ENCODE measurements around the gene OR5T1.

The OR5T1 gene

DNA sequence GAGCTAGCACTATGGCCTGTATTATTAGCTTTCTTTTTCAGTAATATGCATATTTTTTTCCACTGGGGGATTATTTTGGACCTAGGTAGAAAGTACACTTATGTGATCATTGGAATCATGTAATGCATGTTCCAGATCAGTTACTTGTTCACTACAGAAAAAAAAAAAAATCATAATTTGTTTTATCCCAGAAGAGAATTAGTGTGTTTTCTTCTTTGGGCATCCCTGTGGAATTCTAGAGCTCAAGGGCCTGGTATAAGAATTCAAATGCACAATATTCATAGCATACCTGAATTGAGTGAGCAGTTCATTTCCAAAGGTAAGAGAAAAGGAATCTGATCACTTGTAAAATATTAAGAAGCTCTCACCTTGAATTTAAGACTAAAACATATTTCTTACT, at the start of gene OR5T1:
Gene OR5T1 (plus strand): TSS at position 301 of the 400 bp plus-strand sequence. CDS start 1,485 bp downstream, outside the sequence.
- DNase-seq (ENCODE audit: low read depth in 2 of 2) = no peak

DNA sequence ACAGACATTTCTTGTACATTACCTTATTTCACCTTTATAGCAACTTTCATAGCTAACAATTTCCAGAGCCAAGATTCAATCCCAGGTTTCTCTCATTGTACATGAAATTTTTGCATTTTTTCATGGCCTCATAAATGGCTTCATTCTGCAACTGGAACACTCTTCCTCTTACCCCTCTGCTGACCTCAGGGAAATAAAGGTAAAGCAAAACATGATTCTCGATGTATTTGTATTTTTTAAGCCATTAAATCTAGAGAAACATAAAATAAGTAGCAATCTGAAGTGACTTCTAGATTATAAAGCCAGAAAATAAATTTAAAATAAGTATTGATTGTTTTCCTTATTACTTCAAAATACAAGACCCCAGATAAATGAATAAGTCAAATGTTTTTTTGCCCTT, 39.8 kb upstream of the OR5T1 start, which contains the start of gene OR5T2:
Gene OR5T2 (minus strand): TSS at position 101 of the 400 bp plus-strand sequence. CDS start 1,193 bp downstream, outside the sequence.
- no peak for DNase-seq (ENCODE audit: low read depth in 2 of 2)

DNA sequence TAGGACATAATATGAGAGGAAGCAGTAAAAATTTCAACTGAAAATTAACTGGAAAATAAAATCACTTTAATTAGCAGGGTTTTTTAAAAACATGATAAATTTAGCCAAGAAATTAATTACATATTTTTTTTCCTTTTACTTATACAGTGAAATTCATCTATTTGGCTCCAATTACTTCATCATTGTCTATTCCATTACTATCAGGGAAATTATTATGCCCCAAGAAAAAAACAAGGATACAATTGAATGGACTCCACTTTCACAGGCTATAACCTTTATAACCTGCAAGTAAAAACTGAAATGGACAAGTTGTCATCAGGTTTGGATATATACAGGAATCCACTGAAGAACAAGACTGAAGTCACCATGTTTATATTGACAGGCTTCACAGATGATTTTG, 22.0 kb upstream of the OR5T1 start, which contains the start of gene OR5T3:
Gene OR5T3 (plus strand): TSS at position 301 of the 400 bp plus-strand sequence. CDS start 0 bp downstream, at position 301.
- no peak for DNase-seq (ENCODE audit: low read depth in 2 of 2)

DNA sequence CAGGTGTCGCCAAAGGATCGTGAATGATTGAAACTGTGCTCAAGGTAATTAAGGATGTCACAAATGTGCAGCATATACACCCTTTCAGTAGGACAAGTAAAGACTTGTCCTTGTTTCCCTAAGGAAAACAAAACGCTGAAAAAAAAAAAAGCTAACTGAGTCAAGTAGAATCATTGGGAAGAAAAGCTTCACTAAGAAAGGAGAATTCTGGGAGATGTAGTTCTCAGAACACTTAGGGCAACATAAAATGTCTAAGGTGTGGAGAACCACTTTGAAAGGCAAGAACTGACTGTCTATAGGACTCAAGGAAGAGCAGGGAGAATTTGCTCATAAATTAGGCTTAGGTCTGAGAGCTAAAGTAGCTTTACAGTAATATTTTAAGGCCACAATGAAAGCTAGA, 2.9 kb upstream of the OR5T1 start:
- DNase-seq (ENCODE audit: low read depth in 2 of 2) = no peak

DNA sequence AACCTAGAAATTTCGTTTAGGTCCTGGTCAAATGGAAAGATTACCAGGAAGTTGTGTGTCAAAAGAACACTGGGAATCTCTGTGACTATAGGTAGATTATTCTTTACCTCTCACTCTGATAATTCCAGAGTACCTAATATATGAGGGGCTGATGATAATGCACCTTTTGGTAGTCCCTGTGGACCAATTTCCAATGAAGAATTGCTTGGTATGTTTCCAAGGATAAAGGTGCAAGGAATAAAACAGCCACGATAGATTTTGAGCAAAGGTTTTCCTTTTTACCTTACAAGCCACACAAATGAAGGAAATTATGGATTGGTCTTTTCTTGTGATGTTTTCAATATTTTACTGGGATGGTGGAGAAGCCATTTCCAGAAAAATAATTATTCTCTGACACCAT, 18.2 kb downstream of the OR5T1 start, which contains the start of gene OR8H1:
Gene OR8H1 (minus strand): TSS at position 101 of the 400 bp plus-strand sequence. CDS start 1,192 bp downstream, outside the sequence.
- DNase-seq (ENCODE audit: low read depth in 2 of 2) = no peak

DNA sequence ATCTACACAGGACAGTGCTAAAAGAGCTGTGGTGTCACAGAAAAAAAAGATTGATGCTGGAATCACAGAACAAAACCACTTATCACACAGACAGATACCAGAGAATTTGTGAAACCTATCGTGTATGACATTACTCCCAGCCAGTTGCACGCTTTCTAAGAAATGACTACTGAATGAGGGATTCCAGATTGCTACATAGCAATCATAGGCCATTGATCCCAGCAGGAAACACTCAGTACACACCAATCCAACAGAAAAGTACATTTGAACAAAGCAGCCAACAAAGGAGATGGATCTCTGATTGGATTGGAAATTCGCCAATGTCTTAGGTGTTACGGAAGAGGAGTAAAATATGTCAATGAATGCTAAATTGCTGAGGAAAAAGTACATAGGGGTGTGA, 22.9 kb downstream of the OR5T1 start:
- no peak for DNase-seq (ENCODE audit: low read depth in 2 of 2)

DNA sequence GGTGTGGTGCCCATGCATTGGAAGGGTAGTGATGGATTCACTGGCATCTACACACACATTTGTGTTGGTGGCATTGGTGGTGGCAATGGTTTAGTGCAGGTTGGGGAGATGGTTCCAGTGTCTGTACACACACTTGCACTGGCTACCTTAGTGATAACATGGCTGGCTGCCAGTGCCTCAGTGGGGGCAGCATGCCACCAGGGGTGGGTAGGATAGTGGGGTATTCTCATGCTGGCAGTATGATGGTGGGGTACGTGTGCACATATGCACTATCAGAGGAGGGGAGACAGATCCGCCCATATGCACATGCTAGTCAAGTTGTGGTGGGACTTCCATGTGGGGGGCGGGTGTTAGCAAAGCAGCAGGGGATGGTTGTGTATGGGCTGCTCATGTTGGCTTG, 33.9 kb downstream of the OR5T1 start:
- DNase-seq (ENCODE audit: low read depth in 2 of 2) = no peak

DNA sequence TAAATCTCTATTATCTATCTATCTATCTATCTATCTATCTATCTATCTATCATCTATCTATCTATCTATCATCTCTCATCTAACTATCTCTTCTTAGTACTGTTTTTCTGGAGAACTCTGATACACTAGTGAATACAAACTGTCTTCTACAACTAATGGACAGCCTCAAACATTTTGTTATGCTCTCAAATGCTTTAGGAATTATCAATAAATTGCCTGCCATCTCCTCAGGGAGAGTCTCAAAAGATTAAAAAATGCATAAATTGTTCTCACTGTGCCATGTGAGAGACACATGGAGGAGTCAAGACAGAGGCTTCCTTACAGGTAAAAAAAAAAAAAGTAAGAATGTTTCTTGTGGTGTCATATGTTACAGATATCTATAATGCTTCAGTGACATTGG, 40.9 kb downstream of the OR5T1 start, which contains the start of gene OR8K3:
Gene OR8K3 (plus strand): TSS at position 301 of the 400 bp plus-strand sequence. CDS start 3,163 bp downstream, outside the sequence.
- no peak for DNase-seq (ENCODE audit: low read depth in 2 of 2)
